PC-9 (cell line): ENCODE data around the gene NUP107.

ENCODE experiments used
- CTCF ChIP-seq: fragments of 200-600 bp; sonication (generic); conservative IDR thresholded peaks from 2 replicates; pipeline ENCODE4 v1.6.1; 2017; ENCODE audit warnings: mixed run types, antibody characterized with exemption, mild to moderate bottlenecking, moderate library complexity
- EZH2 ChIP-seq: fragments of 200-600 bp; sonication (generic); IDR thresholded peaks from 2 replicates; pipeline ENCODE4 v1.8.0; 2017; ENCODE audit warnings: antibody characterized with exemption, low read depth

- no peak for TF ChIP-seq EZH2
- TF ChIP-seq CTCF = no peak
Measured at GRCh38 chr12:68745904-68746571, 59.3 kb downstream of the NUP107 start, which contains the start of gene SLC35E3.
